MCF 10A (cell line): ENCODE data around the gene TOGARAM2. TPM values are rescaled to one million over a fixed set of nuclear protein-coding genes. Genes with fewer than 3 reads are reported as not detected.

ENCODE experiments used
- BruUV-seq: library from RNA; stranded (reverse); fragments of 400-500 nt; replicated peaks from 2 replicates; lab custom pipeline; 2021; lab: Mats Ljungman, UMichigan
- CTCF ChIA-PET: fragments of 300-600 bp; sonication (Branson Sonifier 250); formaldehyde crosslinking; extraction: SDS; loops from one replicate; lab custom pipeline; 2021; ENCODE audit warnings: antibody characterized with exemption, inconsistent platforms; lab: Yijun Ruan, JAX
- POLR2A ChIA-PET: fragments of 300-600, 350-650 bp; sonication (Branson Sonifier 250); formaldehyde crosslinking; extraction: SDS; loops from one replicate; lab custom pipeline; 2020; ENCODE audit warnings: antibody characterized with exemption, inconsistent platforms; lab: Yijun Ruan, JAX
- DNase-seq: peaks from one replicate; pipeline ENCODE4 v3.0.0-alpha.2; 2018; ENCODE audit not compliant: unreplicated experiment
- H3K27ac Mint-ChIP-seq: one replicate; pipeline ENCODE4 v1.8.0; 2022; ENCODE audit warnings: mild to moderate bottlenecking, low read depth, mixed read lengths; ENCODE audit not compliant: unreplicated experiment
- H3K27me3 Mint-ChIP-seq: one replicate; pipeline ENCODE4 v1.8.0; 2022; ENCODE audit warnings: mixed read lengths; ENCODE audit not compliant: insufficient read depth, unreplicated experiment
- H3K36me3 Mint-ChIP-seq: one replicate; pipeline ENCODE4 v1.8.0; 2022; ENCODE audit warnings: mild to moderate bottlenecking, moderate library complexity, mixed read lengths; ENCODE audit not compliant: insufficient read depth, unreplicated experiment
- H3K4me1 Mint-ChIP-seq: one replicate; pipeline ENCODE4 v1.8.0; 2022; ENCODE audit warnings: mixed read lengths; ENCODE audit not compliant: insufficient read depth, unreplicated experiment
- H3K4me3 Mint-ChIP-seq: one replicate; pipeline ENCODE4 v1.8.0; 2022; ENCODE audit warnings: mild to moderate bottlenecking, moderate library complexity, mixed read lengths; ENCODE audit not compliant: unreplicated experiment
- H3K9me3 Mint-ChIP-seq: one replicate; pipeline ENCODE4 v1.8.0; 2022; ENCODE audit warnings: mixed read lengths; ENCODE audit not compliant: unreplicated experiment
- CTCF ChIP-seq: fragments of 200-600 bp; IDR thresholded peaks from one replicate; pipeline ENCODE4 v1.8.0; 2022; ENCODE audit warnings: antibody characterized with exemption, mild to moderate bottlenecking; ENCODE audit not compliant: unreplicated experiment
- intact Hi-C: fragments of 100-400 bp; cut with micrococcal nuclease; formaldehyde crosslinking; loops from 2 replicates; pipeline ENCODE4 v1.14.1; 2022
- total RNA-seq: library from RNA; stranded (reverse); gene quantifications from 2 replicates; pipeline ENCODE4 v1.2.3, GENCODE V29; 2022

Gene TOGARAM2
- total RNA-seq, 1 experiment from 2014 or later: 0.16 TPM

GRCh38 chr2:28978606-28979005 is 2.5 kb upstream of the TOGARAM2 start:
- H3K4me1 Mint-ChIP-seq: peaks cover 7% of the 10 kb centered on the region
- no peak overlapping the region for H3K27ac Mint-ChIP-seq
- H3K27me3 Mint-ChIP-seq: no peaks in the 10 kb centered on the region
- intact Hi-C loops: no loop called here
- no peaks in the 10 kb centered on the region for H3K9me3 Mint-ChIP-seq
- no TSS peak for BruUV-seq
- H3K4me3 Mint-ChIP-seq: no peak overlapping the region
- TF ChIP-seq CTCF: no peak
- DNase-seq: no peak
- POLR2A ChIA-PET: no interaction called here
- no peaks in the 10 kb centered on the region for H3K36me3 Mint-ChIP-seq
- CTCF ChIA-PET: interaction anchor here (1.5 kb wide), 1 partner anchor 20 kb away, joined by 4 read pairs; no protein-coding TSS in a partner anchor

- Mint-ChIP-seq H3K9me3 (no peaks in the 10 kb centered on the region), H3K36me3 (no peaks in the 10 kb centered on the region), H3K27me3 (no peaks in the 10 kb centered on the region), H3K4me3 (no peak overlapping the region), H3K4me1 (peaks cover 7% of the 10 kb centered on the region), H3K27ac (no peak overlapping the region)
- DNase-seq: no peak
- no TSS peak for BruUV-seq
- TF ChIP-seq CTCF: no peak
- POLR2A ChIA-PET: interaction anchor here (1.6 kb wide), 1 partner anchor 12 kb away, joined by 4 read pairs; no protein-coding TSS in a partner anchor
- intact Hi-C loops: no loop called here
- CTCF ChIA-PET: interaction anchor here (1.5 kb wide), 1 partner anchor 20 kb away, joined by 4 read pairs; no protein-coding TSS in a partner anchor
Observed at GRCh38 chr2:28979041-28979440, 2.1 kb upstream of the TOGARAM2 start.

DNA sequence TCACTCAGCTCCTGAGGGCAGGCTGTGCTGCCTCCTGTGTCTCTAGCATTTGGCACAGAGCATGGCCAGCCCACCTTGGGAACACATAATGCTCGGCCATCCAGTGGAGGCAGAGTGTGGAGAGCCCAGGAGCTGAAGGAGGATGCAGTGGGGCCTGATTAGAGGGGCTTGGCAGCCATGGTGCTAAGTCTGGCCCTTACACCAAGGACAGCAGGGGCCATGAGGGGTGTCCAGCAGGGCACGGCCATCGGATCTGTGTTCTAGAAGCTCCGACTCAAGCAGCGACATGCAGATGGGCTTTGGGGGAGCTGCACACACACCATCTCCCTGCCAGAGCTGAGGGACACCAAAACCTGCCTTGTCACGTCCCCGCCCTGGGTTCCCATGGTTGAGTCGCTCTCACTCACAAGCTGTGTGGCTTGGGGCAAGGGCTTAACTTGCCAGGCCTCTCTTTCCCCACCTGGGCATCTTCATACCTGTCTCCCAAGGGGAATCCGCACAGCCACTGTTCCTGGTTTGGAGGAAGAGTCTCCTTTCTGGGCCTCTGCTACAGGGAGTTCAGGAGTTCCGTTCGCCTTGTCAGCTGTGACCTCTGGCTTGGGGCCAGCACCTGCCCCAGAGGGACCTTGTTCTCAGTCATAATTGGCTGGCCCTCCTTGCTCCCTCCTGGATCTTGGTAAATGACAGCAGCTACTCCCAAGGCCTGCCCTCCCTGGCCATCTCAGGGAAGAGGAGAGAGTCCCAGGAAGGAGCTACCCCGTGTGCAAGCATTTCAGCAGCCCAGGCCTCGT is 1.3 kb upstream of the TOGARAM2 start:
- POLR2A ChIA-PET: interaction anchor here (1.6 kb wide), 1 partner anchor 12 kb away, joined by 4 read pairs; no protein-coding TSS in a partner anchor
- H3K4me3 Mint-ChIP-seq: no peak overlapping the region
- no peak for DNase-seq
- TF ChIP-seq CTCF: no peak
- peaks cover 7% of the 10 kb centered on the region for H3K4me1 Mint-ChIP-seq
- intact Hi-C loops: no loop called here
- no TSS peak for BruUV-seq
- no peak overlapping the region for H3K27ac Mint-ChIP-seq
- H3K27me3 Mint-ChIP-seq: no peaks in the 10 kb centered on the region
- no peaks in the 10 kb centered on the region for H3K9me3 Mint-ChIP-seq
- CTCF ChIA-PET: interaction anchor here (0.5 kb wide), 1 partner anchor 186 kb away, joined by 3 read pairs; no protein-coding TSS in a partner anchor
- H3K36me3 Mint-ChIP-seq: no peaks in the 10 kb centered on the region

GRCh38 chr2:28980368-28981015 is 606 bp upstream of the TOGARAM2 start:
- no peak overlapping the region for H3K27ac Mint-ChIP-seq
- BruUV-seq: no TSS peak
- H3K4me1 Mint-ChIP-seq: peaks cover 7% of the 10 kb centered on the region
- ChIA-PET CTCF (no interaction called here), POLR2A (interaction anchor here (1.6 kb wide), 1 partner anchor 11 kb away, joined by 4 read pairs; no protein-coding TSS in a partner anchor)
- H3K4me3 Mint-ChIP-seq: no peak overlapping the region
- H3K27me3 Mint-ChIP-seq: no peaks in the 10 kb centered on the region
- DNase-seq: no peak
- no peaks in the 10 kb centered on the region for H3K9me3 Mint-ChIP-seq
- no peak for TF ChIP-seq CTCF
- H3K36me3 Mint-ChIP-seq: peaks cover 6% of the 10 kb centered on the region
- intact Hi-C loops: no loop called here
